Measurements from ENCODE around the gene KCNQ1OT1.

Gene KCNQ1OT1

GRCh38 chr11:2564008-2564530 is 135.7 kb downstream of the KCNQ1OT1 start:
- no peak overlapping the region for H2AK5ac ChIP-seq (ENCODE audit: low read depth, low read length)
- no peaks in the 10 kb centered on the region for H3K9me3 ChIP-seq (replicated peaks in 1 of 2; ENCODE audit: control insufficient read depth in 2 of 2, insufficient read depth in 1 of 2, low read depth in 1 of 2, low read length in 2 of 2)
- no peak overlapping the region for H4K91ac ChIP-seq (ENCODE audit: low read depth, low read length, poor library complexity)
- no CpG with 5 or more reads among the region's 14 CpGs for whole genome bisulfite sequencing, 2 donors (ENCODE audit: extremely low coverage in 2 of 2, insufficient read length in 2 of 2, insufficient replicate concordance in 1 of 2)
- no peak overlapping the region for H2BK12ac ChIP-seq (ENCODE audit: low read length)
- H2BK120ac ChIP-seq (ENCODE audit: low read depth, low read length), result no peak overlapping the region
- no peak overlapping the region for H3K23ac ChIP-seq (ENCODE audit: low read depth, low read length, poor library complexity)
- H3K4me1 ChIP-seq (ENCODE audit: control insufficient read depth in 2 of 2, insufficient read depth in 1 of 2, low read depth in 1 of 2, low read length in 2 of 2), result peaks cover 0 to 1% of the 10 kb centered on the region in 2 donors
- H2BK15ac ChIP-seq (ENCODE audit: low read length), result no peak overlapping the region
- H3K79me1 ChIP-seq (ENCODE audit: low read depth, low read length), result no peaks in the 10 kb centered on the region
- no peak overlapping the region for H3K18ac ChIP-seq (ENCODE audit: low read length)
- no peak overlapping the region for H3K4me3 ChIP-seq (ENCODE audit: low read length in 2 of 2)
- H4K8ac ChIP-seq (ENCODE audit: low read depth, low read length), result no peak overlapping the region
- no peak overlapping the region for H3K4me2 ChIP-seq (ENCODE audit: insufficient read depth, low read length, poor library complexity, severe bottlenecking)
- no peak overlapping the region for H3K14ac ChIP-seq (ENCODE audit: low read length)
- no peak overlapping the region for H2AFZ ChIP-seq (ENCODE audit: low read length)
- no peak overlapping the region for H3K9ac ChIP-seq (ENCODE audit: low read depth, low read length, poor library complexity)
- peaks cover 0 to 3% (median 0%) of the 10 kb centered on the region in 3 experiments for H3K27me3 ChIP-seq (ENCODE audit: control insufficient read depth in 3 of 3, insufficient read depth in 3 of 3, low read depth in 1 of 3, low read length in 3 of 3)
- H3K36me3 ChIP-seq (replicated peaks in 1 of 2; ENCODE audit: control insufficient read depth in 2 of 2, insufficient read depth in 2 of 2, low read length in 2 of 2), result no peaks in the 10 kb centered on the region
- DNase-seq (ENCODE audit: low spot score), result no peak
- H2BK5ac ChIP-seq (ENCODE audit: low read length), result no peak overlapping the region
- no peak overlapping the region for H3K4ac ChIP-seq (ENCODE audit: low read length)
- no peak overlapping the region for H3K27ac ChIP-seq (replicated peaks; ENCODE audit: low read length)

GRCh38 chr11:2563213-2564007 is 136.4 kb downstream of the KCNQ1OT1 start:
- H3K14ac ChIP-seq (ENCODE audit: low read length), result no peak overlapping the region
- no peak overlapping the region for H3K4ac ChIP-seq (ENCODE audit: low read length)
- no CpG with 5 or more reads among the region's 28 CpGs for WGBS, 2 donors (ENCODE audit: extremely low coverage in 2 of 2, insufficient read length in 2 of 2, insufficient replicate concordance in 1 of 2)
- H3K9ac ChIP-seq (ENCODE audit: low read depth, low read length, poor library complexity), result no peak overlapping the region
- H3K4me3 ChIP-seq (ENCODE audit: low read length in 2 of 2), result no peak overlapping the region
- no peaks in the 10 kb centered on the region for H3K36me3 ChIP-seq (replicated peaks in 1 of 2; ENCODE audit: control insufficient read depth in 2 of 2, insufficient read depth in 2 of 2, low read length in 2 of 2)
- H2AFZ ChIP-seq (ENCODE audit: low read length), result no peak overlapping the region
- no peak overlapping the region for H2BK120ac ChIP-seq (ENCODE audit: low read depth, low read length)
- no peak overlapping the region for H3K27ac ChIP-seq (replicated peaks; ENCODE audit: low read length)
- H3K4me2 ChIP-seq (ENCODE audit: insufficient read depth, low read length, poor library complexity, severe bottlenecking), result no peak overlapping the region
- no peak overlapping the region for H2BK15ac ChIP-seq (ENCODE audit: low read length)
- no peaks in the 10 kb centered on the region for H3K9me3 ChIP-seq (replicated peaks in 1 of 2; ENCODE audit: control insufficient read depth in 2 of 2, insufficient read depth in 1 of 2, low read depth in 1 of 2, low read length in 2 of 2)
- peaks cover 0 to 3% (median 0%) of the 10 kb centered on the region in 3 experiments for H3K27me3 ChIP-seq (ENCODE audit: control insufficient read depth in 3 of 3, insufficient read depth in 3 of 3, low read depth in 1 of 3, low read length in 3 of 3)
- H4K91ac ChIP-seq (ENCODE audit: low read depth, low read length, poor library complexity), result no peak overlapping the region
- no peak overlapping the region for H2BK5ac ChIP-seq (ENCODE audit: low read length)
- peaks cover 0 to 1% of the 10 kb centered on the region in 2 donors for H3K4me1 ChIP-seq (ENCODE audit: control insufficient read depth in 2 of 2, insufficient read depth in 1 of 2, low read depth in 1 of 2, low read length in 2 of 2)
- no peak overlapping the region for H2AK5ac ChIP-seq (ENCODE audit: low read depth, low read length)
- H2BK12ac ChIP-seq (ENCODE audit: low read length), result no peak overlapping the region
- no peak overlapping the region for H4K8ac ChIP-seq (ENCODE audit: low read depth, low read length)
- H3K23ac ChIP-seq (ENCODE audit: low read depth, low read length, poor library complexity), result no peak overlapping the region
- H3K79me1 ChIP-seq (ENCODE audit: low read depth, low read length), result no peaks in the 10 kb centered on the region
- H3K18ac ChIP-seq (ENCODE audit: low read length), result no peak overlapping the region
- DNase-seq (ENCODE audit: low spot score), result no peak

- H3K36me3 ChIP-seq (replicated peaks in 1 of 2; ENCODE audit: control insufficient read depth in 2 of 2, insufficient read depth in 2 of 2, low read length in 2 of 2), result no peaks in the 10 kb centered on the region
- WGBS, 2 donors (ENCODE audit: extremely low coverage in 2 of 2, insufficient read length in 2 of 2, insufficient replicate concordance in 1 of 2), result no CpG with 5 or more reads among the region's 6 CpGs
These were observed 136.9 kb downstream of the KCNQ1OT1 start for GRCh38 chr11:2562890-2563212.

GRCh38 chr11:2561696-2562581 is 137.9 kb downstream of the KCNQ1OT1 start:
- Histone ChIP-seq H2AFZ (ENCODE audit: low read length) (no peak overlapping the region), H3K27me3 (ENCODE audit: control insufficient read depth in 3 of 3, insufficient read depth in 3 of 3, low read depth in 1 of 3, low read length in 3 of 3) (peaks cover 0 to 9% (median 0%) of the 10 kb centered on the region in 3 experiments), H3K9ac (ENCODE audit: low read depth, low read length, poor library complexity) (no peak overlapping the region), H2BK15ac (ENCODE audit: low read length) (peak overlapping the region; percentile 79), H3K9me3 (replicated peaks in 1 of 2; ENCODE audit: control insufficient read depth in 2 of 2, insufficient read depth in 1 of 2, low read depth in 1 of 2, low read length in 2 of 2) (peaks cover 0 to 2% of the 10 kb centered on the region in 2 donors), H4K8ac (ENCODE audit: low read depth, low read length) (no peak overlapping the region), H3K27ac (replicated peaks; ENCODE audit: low read length) (no peak overlapping the region), H2BK12ac (ENCODE audit: low read length) (peak overlapping the region; percentile 63), H3K23ac (ENCODE audit: low read depth, low read length, poor library complexity) (peak overlapping the region; percentile 56), H3K4me2 (ENCODE audit: insufficient read depth, low read length, poor library complexity, severe bottlenecking) (no peak overlapping the region), H2BK5ac (ENCODE audit: low read length) (no peak overlapping the region), H3K4me1 (ENCODE audit: control insufficient read depth in 2 of 2, insufficient read depth in 1 of 2, low read depth in 1 of 2, low read length in 2 of 2) (no peaks in the 10 kb centered on the region), H3K79me1 (ENCODE audit: low read depth, low read length) (no peaks in the 10 kb centered on the region), H3K4ac (ENCODE audit: low read length) (no peak overlapping the region), H2AK5ac (ENCODE audit: low read depth, low read length) (peak overlapping the region; percentile 90), H3K4me3 (ENCODE audit: low read length in 2 of 2) (no peak overlapping the region), H4K91ac (ENCODE audit: low read depth, low read length, poor library complexity) (peak overlapping the region; percentile 66), H2BK120ac (ENCODE audit: low read depth, low read length) (peak overlapping the region; percentile 44), H3K18ac (ENCODE audit: low read length) (peak overlapping the region; percentile 79), H3K36me3 (replicated peaks in 1 of 2; ENCODE audit: control insufficient read depth in 2 of 2, insufficient read depth in 2 of 2, low read length in 2 of 2) (no peaks in the 10 kb centered on the region), H3K14ac (ENCODE audit: low read length) (peak overlapping the region; percentile 27)
- WGBS, 2 donors (ENCODE audit: extremely low coverage in 2 of 2, insufficient read length in 2 of 2, insufficient replicate concordance in 1 of 2), result no CpG with 5 or more reads among the region's 27 CpGs
- no peak for DNase-seq (ENCODE audit: low spot score)

More at GRCh38 chr11:2562890-2563212, 136.9 kb downstream of the KCNQ1OT1 start:
- no peaks in the 10 kb centered on the region for H3K79me1 ChIP-seq (ENCODE audit: low read depth, low read length)
- H2BK120ac ChIP-seq (ENCODE audit: low read depth, low read length), result no peak overlapping the region
- H4K8ac ChIP-seq (ENCODE audit: low read depth, low read length), result no peak overlapping the region
- no peak overlapping the region for H3K14ac ChIP-seq (ENCODE audit: low read length)
- H2AFZ ChIP-seq (ENCODE audit: low read length), result no peak overlapping the region
- peaks cover 0 to 3% (median 0%) of the 10 kb centered on the region in 3 experiments for H3K27me3 ChIP-seq (ENCODE audit: control insufficient read depth in 3 of 3, insufficient read depth in 3 of 3, low read depth in 1 of 3, low read length in 3 of 3)
- peaks cover 0 to 1% of the 10 kb centered on the region in 2 donors for H3K4me1 ChIP-seq (ENCODE audit: control insufficient read depth in 2 of 2, insufficient read depth in 1 of 2, low read depth in 1 of 2, low read length in 2 of 2)
- no peak overlapping the region for H2AK5ac ChIP-seq (ENCODE audit: low read depth, low read length)
- H3K23ac ChIP-seq (ENCODE audit: low read depth, low read length, poor library complexity), result no peak overlapping the region
- H3K4me3 ChIP-seq (ENCODE audit: low read length in 2 of 2), result no peak overlapping the region
- H3K9ac ChIP-seq (ENCODE audit: low read depth, low read length, poor library complexity), result no peak overlapping the region
- no peak overlapping the region for H2BK15ac ChIP-seq (ENCODE audit: low read length)
- no peak overlapping the region for H2BK12ac ChIP-seq (ENCODE audit: low read length)
- no peak overlapping the region for H3K4me2 ChIP-seq (ENCODE audit: insufficient read depth, low read length, poor library complexity, severe bottlenecking)
- DNase-seq (ENCODE audit: low spot score), result no peak
- H2BK5ac ChIP-seq (ENCODE audit: low read length), result no peak overlapping the region
- no peaks in the 10 kb centered on the region for H3K9me3 ChIP-seq (replicated peaks in 1 of 2; ENCODE audit: control insufficient read depth in 2 of 2, insufficient read depth in 1 of 2, low read depth in 1 of 2, low read length in 2 of 2)
- no peak overlapping the region for H3K27ac ChIP-seq (replicated peaks; ENCODE audit: low read length)
- H3K18ac ChIP-seq (ENCODE audit: low read length), result no peak overlapping the region
- no peak overlapping the region for H3K4ac ChIP-seq (ENCODE audit: low read length)
- no peak overlapping the region for H4K91ac ChIP-seq (ENCODE audit: low read depth, low read length, poor library complexity)

Measured in neuronal stem cell (in vitro differentiated cells).